ENCODE measurements around the gene PHF23.

Gene PHF23

GRCh38 chr17:7196651-7197401 is 42.4 kb downstream of the PHF23 start:
- no peak for DNase-seq

- DNase-seq = no peak
Measured at GRCh38 chr17:7195971-7196370, 43.3 kb downstream of the PHF23 start.

- DNase-seq = no peak
Measured at GRCh38 chr17:7192271-7192937, 46.9 kb downstream of the PHF23 start.

GRCh38 chr17:7191571-7192270 is 47.5 kb downstream of the PHF23 start:
- DNase-seq = peak in 1 of 2 donors; percentile 26

GRCh38 chr17:7191069-7191468 is 48.2 kb downstream of the PHF23 start:
- no peak for DNase-seq

- DNase-seq = no peak
Measured at GRCh38 chr17:7190276-7190917, 48.9 kb downstream of the PHF23 start.

GRCh38 chr17:7186241-7186640 is 53.0 kb downstream of the PHF23 start:
- DNase-seq = peak; percentile 27 to 35

All from inflammatory macrophage treated with lipopolysaccharide for 1 hour (primary cell).